GM19463 (cell line): ENCODE measurements around the gene DENND1C.

Source experiments
- ATAC-seq: cut with Tn5 transposase; IDR thresholded peaks from one replicate; pipeline ENCODE4 v1.9.1; 2021; ENCODE audit warnings: mild to moderate bottlenecking, moderate library complexity; ENCODE audit not compliant: unreplicated experiment

Gene DENND1C

GRCh38 chr19:6425732-6426620, 55.6 kb downstream of the DENND1C start:
- ATAC-seq: no peak

DNA sequence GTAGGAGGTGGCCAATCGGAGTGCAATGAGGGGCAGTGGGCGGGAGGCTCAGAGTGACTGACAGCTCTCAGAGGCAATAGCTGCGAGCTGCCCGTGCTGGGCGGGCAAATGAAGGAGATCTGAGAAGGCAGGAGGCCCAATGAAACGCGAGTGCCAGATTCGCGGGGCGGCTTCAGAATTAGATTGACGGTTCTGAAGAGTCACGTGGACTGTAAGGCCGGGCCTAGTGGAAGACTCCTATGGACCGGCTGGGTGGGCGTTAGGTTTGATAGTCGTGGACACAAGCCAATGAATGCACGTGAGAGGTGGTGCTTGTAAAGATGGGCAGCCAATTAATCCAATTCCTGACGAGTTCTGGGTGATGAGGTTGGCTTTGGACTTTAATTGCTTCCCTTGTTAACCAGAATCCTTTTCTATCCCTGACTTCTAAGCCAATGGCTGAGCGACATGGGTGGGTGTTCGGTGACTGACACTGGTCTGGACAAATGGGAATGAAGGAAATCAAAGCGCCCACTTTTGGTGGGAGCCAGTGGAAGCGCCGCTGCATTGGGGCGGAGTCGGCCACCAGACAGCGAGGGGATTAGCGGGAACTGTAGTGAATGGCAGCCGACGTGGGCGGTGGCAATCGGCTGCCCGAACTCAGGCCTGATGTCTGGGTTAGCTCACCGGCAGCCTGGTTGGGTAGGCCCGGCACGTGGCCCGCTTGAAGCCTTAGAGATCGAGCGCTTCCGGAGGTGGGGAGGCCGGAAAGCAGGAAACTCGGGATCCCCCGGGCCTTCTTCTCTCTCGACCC, 56.5 kb downstream of the DENND1C start:
- peak; percentile 86 for ATAC-seq

DNA sequence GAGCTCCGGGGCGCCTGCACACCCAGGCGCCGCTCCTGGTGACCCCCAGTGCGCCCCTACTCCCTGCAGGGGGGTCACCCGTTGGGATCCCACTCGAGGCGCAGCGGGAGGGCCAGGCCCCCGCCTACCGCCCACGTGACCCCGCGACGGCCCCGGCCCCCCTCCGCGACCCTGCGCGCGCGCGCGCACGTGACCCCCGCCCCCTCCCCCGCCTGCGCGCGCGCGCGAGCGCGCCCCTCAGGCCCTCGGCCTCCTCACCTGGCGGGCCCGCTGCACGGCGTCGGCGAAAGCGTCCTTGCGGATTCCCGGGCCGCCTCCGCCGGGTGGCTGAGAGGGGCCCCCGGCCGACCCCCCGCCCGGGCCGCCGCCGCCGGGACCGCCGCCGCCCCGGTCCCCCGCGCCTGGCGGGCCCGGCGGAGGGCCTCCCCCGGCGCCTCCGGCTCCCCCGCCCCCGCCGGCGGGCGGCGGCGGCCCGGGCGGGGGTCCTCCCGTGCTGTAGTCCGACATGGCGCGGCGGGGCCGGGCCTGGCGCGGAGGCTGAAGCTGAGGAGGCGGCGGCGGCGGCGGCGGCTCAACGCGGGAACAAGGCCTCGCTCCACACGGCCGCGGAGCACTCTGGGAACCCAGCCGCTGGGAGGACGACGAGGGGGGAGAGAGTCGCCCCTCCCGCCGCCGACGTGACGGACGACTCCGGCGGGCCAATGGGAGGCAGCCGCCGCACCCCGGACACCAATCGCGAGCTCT, 57.2 kb downstream of the DENND1C start, which contains the start of gene KHSRP:
KHSRP (minus strand) TSS at position 617 of the 744 bp plus-strand sequence; CDS start at position 507, 110 bp downstream.
- no peak for ATAC-seq

DNA sequence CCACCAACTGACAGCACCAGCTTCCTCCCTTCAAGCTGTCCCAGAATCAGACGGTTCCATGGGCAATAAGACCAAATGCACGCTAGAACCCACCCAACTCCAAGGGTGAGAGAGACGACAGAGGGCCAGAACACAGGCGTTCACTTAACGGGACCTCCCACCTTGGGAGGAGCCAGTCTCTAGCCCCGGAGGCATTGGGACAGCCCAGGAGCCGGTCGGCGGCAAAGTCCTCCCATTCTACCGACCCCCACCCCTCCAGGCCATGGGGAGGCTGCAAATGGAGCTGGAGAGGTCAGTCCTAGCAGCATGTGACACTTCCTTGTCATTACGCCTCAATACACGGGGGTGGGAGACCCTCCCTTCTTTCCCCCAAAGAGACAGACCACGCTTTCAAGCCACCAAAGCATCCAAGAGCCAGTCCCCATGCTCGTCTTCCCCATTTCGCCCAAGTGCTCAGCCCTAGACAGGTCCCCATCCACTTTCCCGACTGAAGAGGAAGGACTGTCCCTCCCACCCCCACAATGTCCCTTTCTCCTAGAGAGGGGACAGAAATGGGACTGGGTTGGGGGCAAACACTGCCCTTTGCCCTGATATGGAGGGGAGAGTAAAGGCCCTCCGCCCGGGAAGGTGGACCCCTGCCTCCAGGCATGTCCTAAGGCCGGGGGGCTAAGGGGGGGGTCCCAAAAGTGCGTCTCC, 57.9 kb downstream of the DENND1C start:
- no peak for ATAC-seq

- no peak for ATAC-seq
Observed at GRCh38 chr19:6421075-6422014, 60.2 kb downstream of the DENND1C start.

DNA sequence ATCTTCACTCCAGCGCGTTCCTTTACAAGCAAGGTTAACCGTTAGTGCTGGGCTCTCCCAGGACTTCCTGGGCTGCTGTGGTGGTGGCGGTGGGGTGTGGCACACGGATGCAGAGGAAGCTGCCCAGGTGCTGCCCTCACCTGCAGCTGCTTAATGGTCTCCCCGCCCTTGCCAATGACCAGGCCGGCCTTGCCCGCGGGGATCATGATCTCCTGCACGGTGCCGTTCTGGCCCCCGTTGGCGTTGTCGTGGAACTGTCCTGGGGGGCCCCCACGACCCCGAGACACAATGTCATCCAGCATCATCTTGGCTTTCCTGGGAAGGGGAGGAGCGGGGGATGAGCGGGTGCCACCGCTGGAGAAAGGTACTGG, 63.0 kb downstream of the DENND1C start:
- no peak for ATAC-seq

- no peak for ATAC-seq
Observed at GRCh38 chr19:6417713-6418561, 63.6 kb downstream of the DENND1C start.
